Prostate gland (tissue), 2 donors: Measurements from ENCODE around the gene SCRN2.

Experiments
- POLR2A ChIP-seq: fragments of 450-650 bp; IDR thresholded peaks from one replicate; pipeline ENCODE4 v1.6.1; 2016; ENCODE audit warnings: antibody characterized with exemption, mild to moderate bottlenecking
- POLR2AphosphoS5 ChIP-seq: sonication (generic); formaldehyde crosslinking; IDR thresholded peaks from one replicate; pipeline ENCODE4 v1.6.1; 2017; ENCODE audit warnings: antibody characterized with exemption
- TF ChIP-seq, protein P1 (sequence below), 4 experiments: fragments of 200-600 bp in 2 of 4; fragments of 450-650 bp in 2 of 4; sonication (generic) in 2 of 4; IDR thresholded peaks; 1 replicate in 3 of 4; 2 replicates in 1 of 4; pipeline ENCODE4 v1.5.1; 2016 to 2019; ENCODE audit warnings: antibody characterized with exemption in 4 of 4, mild to moderate bottlenecking in 2 of 4, moderate library complexity in 2 of 4

DNA sequence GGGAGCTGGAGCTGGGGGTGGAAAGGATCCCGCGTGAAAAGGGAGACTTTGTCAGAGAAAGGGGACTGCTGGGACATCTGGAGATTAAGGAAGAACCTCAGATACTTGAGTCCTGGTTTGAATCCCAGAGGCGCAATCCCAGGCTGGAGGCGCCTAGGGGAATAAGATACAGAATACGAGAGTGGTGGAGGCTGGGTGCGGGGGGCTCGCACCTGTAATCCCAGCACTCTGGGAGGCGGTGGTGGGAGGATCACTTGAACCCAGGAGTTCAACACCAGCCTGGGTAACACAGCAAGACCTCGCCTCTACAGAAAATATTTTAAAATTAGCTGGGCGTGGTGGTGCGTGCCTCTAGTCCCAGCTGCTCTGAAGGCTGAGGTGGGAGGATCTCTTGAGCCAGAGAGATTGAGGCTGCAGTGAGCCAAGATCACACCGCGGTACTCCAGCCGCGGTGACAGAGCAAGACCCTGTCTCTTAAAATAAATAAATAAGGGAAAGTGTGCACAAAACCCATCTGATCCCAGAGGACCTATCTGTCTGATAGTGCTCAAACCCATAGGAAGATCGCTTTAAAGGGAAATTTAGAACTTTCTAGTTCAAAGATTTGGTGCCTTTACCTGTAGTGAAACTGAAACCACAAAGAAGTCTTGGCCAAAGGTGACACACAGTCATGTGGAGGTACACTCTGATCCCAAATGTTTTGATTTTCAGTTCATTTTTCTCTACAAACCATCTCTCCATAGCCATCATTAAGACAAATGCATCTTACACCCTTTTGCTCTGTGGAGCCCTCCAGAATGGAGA lies 617 bp upstream of the SCRN2 start:
- TF ChIP-seq, protein P1, sequence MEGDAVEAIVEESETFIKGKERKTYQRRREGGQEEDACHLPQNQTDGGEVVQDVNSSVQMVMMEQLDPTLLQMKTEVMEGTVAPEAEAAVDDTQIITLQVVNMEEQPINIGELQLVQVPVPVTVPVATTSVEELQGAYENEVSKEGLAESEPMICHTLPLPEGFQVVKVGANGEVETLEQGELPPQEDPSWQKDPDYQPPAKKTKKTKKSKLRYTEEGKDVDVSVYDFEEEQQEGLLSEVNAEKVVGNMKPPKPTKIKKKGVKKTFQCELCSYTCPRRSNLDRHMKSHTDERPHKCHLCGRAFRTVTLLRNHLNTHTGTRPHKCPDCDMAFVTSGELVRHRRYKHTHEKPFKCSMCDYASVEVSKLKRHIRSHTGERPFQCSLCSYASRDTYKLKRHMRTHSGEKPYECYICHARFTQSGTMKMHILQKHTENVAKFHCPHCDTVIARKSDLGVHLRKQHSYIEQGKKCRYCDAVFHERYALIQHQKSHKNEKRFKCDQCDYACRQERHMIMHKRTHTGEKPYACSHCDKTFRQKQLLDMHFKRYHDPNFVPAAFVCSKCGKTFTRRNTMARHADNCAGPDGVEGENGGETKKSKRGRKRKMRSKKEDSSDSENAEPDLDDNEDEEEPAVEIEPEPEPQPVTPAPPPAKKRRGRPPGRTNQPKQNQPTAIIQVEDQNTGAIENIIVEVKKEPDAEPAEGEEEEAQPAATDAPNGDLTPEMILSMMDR (IDR thresholded peaks at IDR 0.05): no peak
- TF ChIP-seq POLR2AphosphoS5 (no peak), POLR2A (no peak)
